HG03175 (cell line): Measurements from ENCODE around the gene KIZ.

ENCODE experiments used
- ATAC-seq: cut with Tn5 transposase; IDR thresholded peaks from one replicate; pipeline ENCODE4 v1.9.1; 2021; ENCODE audit warnings: mild to moderate bottlenecking, moderate library complexity; ENCODE audit not compliant: unreplicated experiment

The KIZ gene

GRCh38 chr20:21173485-21173884 lies 47.6 kb downstream of the KIZ start:
- ATAC-seq: no peak

GRCh38 chr20:21174516-21175239 lies 48.8 kb downstream of the KIZ start:
- ATAC-seq: no peak

- no peak for ATAC-seq
Observed at GRCh38 chr20:21175433-21175832, 49.6 kb downstream of the KIZ start.

GRCh38 chr20:21177767-21178166 lies 51.9 kb downstream of the KIZ start:
- no peak for ATAC-seq

GRCh38 chr20:21179757-21180156 lies 53.9 kb downstream of the KIZ start:
- ATAC-seq: no peak

- no peak for ATAC-seq
Observed at GRCh38 chr20:21180248-21180647, 54.4 kb downstream of the KIZ start.

GRCh38 chr20:21181028-21181427 lies 55.1 kb downstream of the KIZ start:
- no peak for ATAC-seq

GRCh38 chr20:21182832-21183563 lies 57.1 kb downstream of the KIZ start:
- ATAC-seq: no peak

GRCh38 chr20:21183722-21184121 lies 57.8 kb downstream of the KIZ start:
- ATAC-seq: no peak

- ATAC-seq: no peak
Observed at GRCh38 chr20:21184819-21185218, 58.9 kb downstream of the KIZ start.

- ATAC-seq: no peak
Observed at GRCh38 chr20:21185849-21186248, 60.0 kb downstream of the KIZ start.

GRCh38 chr20:21189761-21190523 lies 64.1 kb downstream of the KIZ start:
- ATAC-seq: no peak

- ATAC-seq: no peak
Observed at GRCh38 chr20:21190869-21191268, 65.0 kb downstream of the KIZ start.

GRCh38 chr20:21191839-21192238 lies 66.0 kb downstream of the KIZ start:
- ATAC-seq: no peak

- no peak for ATAC-seq
Observed at GRCh38 chr20:21202259-21202658, 76.4 kb downstream of the KIZ start.

GRCh38 chr20:21203088-21203656 lies 77.3 kb downstream of the KIZ start:
- no peak for ATAC-seq

- ATAC-seq: no peak
Observed at GRCh38 chr20:21206584-21206983, 80.7 kb downstream of the KIZ start.

GRCh38 chr20:21208999-21209398 lies 83.1 kb downstream of the KIZ start:
- no peak for ATAC-seq

- ATAC-seq: no peak
Observed at GRCh38 chr20:21209668-21210067, 83.8 kb downstream of the KIZ start.

GRCh38 chr20:21213691-21214090 lies 87.8 kb downstream of the KIZ start:
- no peak for ATAC-seq

- ATAC-seq: no peak
Observed at GRCh38 chr20:21214431-21214830, 88.5 kb downstream of the KIZ start.
